Measurements from ENCODE around the gene TYSND1. TPM values are rescaled to one million over a fixed set of nuclear protein-coding genes. Genes with fewer than 3 reads are reported as not detected.
A peak's percentile ranks its signal among the peaks of the same experiment; 100 is the strongest.

Gene TYSND1
- total RNA-seq, 1 donor: 9.7 TPM

DNA sequence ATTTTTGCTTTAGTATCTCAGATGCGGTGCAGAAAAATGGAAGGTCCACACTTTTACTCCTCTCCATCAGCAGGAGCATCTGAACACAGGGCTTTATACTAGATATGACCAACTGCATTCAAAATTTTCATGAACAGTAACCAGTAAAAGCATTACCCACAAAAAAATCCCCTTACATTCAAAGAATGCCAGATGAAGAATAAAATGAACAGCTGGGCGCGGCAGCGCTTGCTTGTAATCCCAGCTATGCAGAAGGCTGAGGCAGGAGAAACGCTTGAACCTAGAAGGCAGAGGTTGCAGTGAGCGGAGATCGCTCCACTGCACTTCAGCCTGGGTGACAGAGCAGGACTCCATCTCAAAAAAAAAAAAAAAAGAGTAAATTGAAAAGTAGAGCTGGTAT, 20.7 kb upstream of the TYSND1 start:
- TF ChIP-seq, protein P1, sequence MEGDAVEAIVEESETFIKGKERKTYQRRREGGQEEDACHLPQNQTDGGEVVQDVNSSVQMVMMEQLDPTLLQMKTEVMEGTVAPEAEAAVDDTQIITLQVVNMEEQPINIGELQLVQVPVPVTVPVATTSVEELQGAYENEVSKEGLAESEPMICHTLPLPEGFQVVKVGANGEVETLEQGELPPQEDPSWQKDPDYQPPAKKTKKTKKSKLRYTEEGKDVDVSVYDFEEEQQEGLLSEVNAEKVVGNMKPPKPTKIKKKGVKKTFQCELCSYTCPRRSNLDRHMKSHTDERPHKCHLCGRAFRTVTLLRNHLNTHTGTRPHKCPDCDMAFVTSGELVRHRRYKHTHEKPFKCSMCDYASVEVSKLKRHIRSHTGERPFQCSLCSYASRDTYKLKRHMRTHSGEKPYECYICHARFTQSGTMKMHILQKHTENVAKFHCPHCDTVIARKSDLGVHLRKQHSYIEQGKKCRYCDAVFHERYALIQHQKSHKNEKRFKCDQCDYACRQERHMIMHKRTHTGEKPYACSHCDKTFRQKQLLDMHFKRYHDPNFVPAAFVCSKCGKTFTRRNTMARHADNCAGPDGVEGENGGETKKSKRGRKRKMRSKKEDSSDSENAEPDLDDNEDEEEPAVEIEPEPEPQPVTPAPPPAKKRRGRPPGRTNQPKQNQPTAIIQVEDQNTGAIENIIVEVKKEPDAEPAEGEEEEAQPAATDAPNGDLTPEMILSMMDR (IDR thresholded peaks at IDR 0.05; ENCODE audit: insufficient read depth, low read length): no peak
- no peak overlapping the region for H3K4me3 ChIP-seq (ENCODE audit: low read depth, low read length)
- DNase-seq (ENCODE audit: low read depth): no peak

DNA sequence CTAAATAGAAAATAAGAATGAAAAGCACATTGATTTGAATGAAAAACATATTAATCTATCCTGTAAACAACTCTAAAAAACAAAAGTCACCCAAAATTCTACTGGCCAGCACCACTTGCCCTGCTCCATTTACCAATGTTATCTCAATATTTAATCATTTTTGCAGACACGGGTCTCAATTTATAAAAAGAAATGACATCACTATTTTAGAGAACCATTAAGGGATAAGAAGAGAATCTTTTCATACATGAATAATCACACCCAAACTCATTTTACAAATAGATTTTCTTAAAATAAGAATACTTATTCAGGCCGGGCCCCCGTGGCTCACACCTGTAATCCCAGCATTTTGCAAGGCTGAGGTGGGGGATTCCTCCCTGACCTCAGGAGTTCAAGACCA, 19.9 kb upstream of the TYSND1 start:
- TF ChIP-seq, protein P1 (IDR thresholded peaks at IDR 0.05; ENCODE audit: insufficient read depth, low read length): no peak
- no peak for DNase-seq (ENCODE audit: low read depth)
- H3K4me3 ChIP-seq (ENCODE audit: low read depth, low read length): no peak overlapping the region

DNA sequence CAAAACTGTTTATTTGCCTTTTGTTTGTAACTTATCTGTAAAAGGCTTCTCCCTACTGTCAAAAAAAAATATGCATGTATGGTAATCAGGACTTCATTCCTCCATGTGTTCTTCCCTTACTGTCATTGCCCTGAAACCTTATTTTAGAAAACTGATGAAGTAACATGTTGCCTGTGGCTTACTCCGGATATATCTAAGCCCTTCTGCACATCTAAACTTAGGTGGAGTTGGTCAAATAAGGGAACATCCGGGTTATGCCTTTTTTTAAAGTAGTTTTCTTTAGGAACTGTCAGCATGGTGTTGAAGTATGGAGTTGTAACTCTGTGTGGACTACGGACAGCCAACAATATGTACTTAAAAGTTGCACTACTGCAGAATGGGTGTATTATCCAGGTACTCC, 17.7 kb upstream of the TYSND1 start:
- TF ChIP-seq, protein P1 (IDR thresholded peaks at IDR 0.05; ENCODE audit: insufficient read depth, low read length): no peak
- no peak overlapping the region for H3K4me3 ChIP-seq (ENCODE audit: low read depth, low read length)
- no peak for DNase-seq (ENCODE audit: low read depth)

DNA sequence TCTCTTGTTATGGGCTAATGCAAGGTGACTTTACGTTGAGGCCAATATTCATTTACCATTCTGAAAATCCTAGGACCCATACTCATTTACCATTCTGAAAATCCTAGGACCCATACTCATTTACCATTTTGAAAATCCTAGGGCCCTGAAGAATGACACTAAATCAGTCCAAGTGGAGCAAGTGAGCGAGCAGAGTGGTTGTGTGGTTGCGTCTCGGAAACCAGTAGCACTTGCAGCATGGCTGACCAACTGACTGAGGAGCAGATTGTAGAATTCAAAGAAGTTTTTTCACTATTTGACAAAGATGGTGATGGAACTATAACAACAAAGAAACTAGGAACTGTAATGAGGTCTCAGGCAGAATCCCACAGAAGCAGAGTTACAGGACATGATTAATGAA, 16.9 kb upstream of the TYSND1 start:
- H3K4me3 ChIP-seq (ENCODE audit: low read depth, low read length): no peak overlapping the region

DNA sequence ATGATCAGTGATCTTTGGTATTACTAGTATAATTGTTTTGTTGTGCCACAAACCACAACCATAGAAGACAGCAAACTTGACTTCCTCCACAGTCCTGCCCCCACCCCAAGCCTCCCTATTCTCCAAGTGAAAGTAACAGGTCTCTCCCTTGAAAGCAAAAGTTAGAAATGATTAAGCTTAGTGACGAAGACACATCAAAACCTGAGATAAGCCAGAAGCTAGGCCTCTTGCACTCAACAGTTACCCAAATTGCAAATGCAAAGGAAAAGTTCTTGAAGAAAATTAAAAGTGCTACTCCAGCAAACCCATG, 16.3 kb upstream of the TYSND1 start:
- DNase-seq (ENCODE audit: low read depth): peak; percentile 24
- TF ChIP-seq, protein P1 (IDR thresholded peaks at IDR 0.05; ENCODE audit: insufficient read depth, low read length): no peak
- H3K4me3 ChIP-seq (ENCODE audit: low read depth, low read length): no peak overlapping the region

More for the DNA sequence above, 16.9 kb upstream of the TYSND1 start:
- DNase-seq (ENCODE audit: low read depth): no peak
- TF ChIP-seq, protein P1 (IDR thresholded peaks at IDR 0.05; ENCODE audit: insufficient read depth, low read length): no peak

DNA sequence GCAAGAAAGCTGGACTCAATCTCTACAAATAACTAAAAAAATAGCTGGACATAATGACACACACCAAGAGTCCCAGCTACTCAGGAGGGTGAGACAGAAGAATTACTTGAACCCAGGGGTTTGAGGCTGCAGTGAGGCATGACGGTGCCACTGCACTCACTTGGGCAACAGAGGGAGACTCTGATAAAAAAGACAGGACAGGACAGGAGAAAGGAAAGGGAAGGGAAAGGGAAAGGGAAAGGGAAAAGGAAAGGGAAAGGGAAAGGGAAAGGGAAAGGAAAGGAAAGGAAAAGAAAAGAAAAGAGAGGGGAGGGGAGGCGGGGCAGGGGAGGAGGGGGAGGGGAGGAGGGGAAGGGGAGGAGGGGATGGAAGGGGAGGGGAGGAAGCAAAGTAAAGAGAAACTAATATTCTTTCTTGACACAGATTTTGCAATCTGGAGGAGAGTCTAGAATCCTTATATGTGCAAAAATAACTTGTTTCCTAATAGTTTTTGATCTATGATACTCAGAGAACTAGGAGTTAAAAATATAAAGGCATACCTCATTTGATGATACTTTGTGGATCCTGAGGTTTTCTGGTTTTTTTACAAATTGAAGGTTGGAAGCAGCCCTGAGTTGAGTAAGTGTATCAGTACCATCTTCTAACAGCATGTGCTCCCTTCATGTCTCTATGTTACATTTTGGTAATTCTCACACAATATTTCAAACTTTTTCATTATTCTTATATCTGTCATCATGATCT, 15.8 kb upstream of the TYSND1 start:
- no peak for DNase-seq (ENCODE audit: low read depth)
- H3K4me3 ChIP-seq (ENCODE audit: low read depth, low read length): no peak overlapping the region

More for the DNA sequence above, 15.8 kb upstream of the TYSND1 start:
- TF ChIP-seq, protein P1 (IDR thresholded peaks at IDR 0.05; ENCODE audit: insufficient read depth, low read length): no peak

All from fibroblast of the aortic adventitia (primary cell).